ENCODE results near the gene PPIF.

Gene PPIF

GRCh38 chr10:79347894-79348639 is 798 bp downstream of the PPIF start:
- H3K9ac ChIP-seq = peak overlapping the region; percentile 98
- peaks cover 45% of the 10 kb centered on the region for H3K36me3 ChIP-seq
- TF ChIP-seq Cebpa-rat (IDR thresholded peaks at IDR 0.05) = peak; percentile 85
- no peaks in the 10 kb centered on the region for H3K27me3 ChIP-seq
- H3K4me3 ChIP-seq = peak overlapping the region; percentile 97
- H3K27ac ChIP-seq = peak overlapping the region; percentile 98
- no peaks in the 10 kb centered on the region for H3K9me3 ChIP-seq
- peaks cover 51% of the 10 kb centered on the region for H4K20me1 ChIP-seq
- H3K4me1 ChIP-seq = peaks cover 45% of the 10 kb centered on the region
- H3K4me2 ChIP-seq = peak overlapping the region; percentile 97

- Histone ChIP-seq H3K36me3 (peaks cover 51% of the 10 kb centered on the region), H3K27me3 (no peaks in the 10 kb centered on the region), H3K4me3 (peak overlapping the region; percentile 97), H3K9ac (peak overlapping the region; percentile 98), H3K4me1 (peaks cover 45% of the 10 kb centered on the region), H4K20me1 (peaks cover 56% of the 10 kb centered on the region), H3K9me3 (no peaks in the 10 kb centered on the region), H3K27ac (peak overlapping the region; percentile 98), H3K4me2 (peak overlapping the region; percentile 97)
- no peak for TF ChIP-seq Cebpa-rat (IDR thresholded peaks at IDR 0.05)
Observed at GRCh38 chr10:79348640-79348988, 1.3 kb downstream of the PPIF start.

- 0 out of 2 replicates have a peak overlapping the region, but pooled peaks have one; percentile 22 for H3K27ac ChIP-seq
- peak overlapping the region; percentile 97 for H3K4me2 ChIP-seq
- peak overlapping the region; percentile 98 for H3K9ac ChIP-seq
- peaks cover 45% of the 10 kb centered on the region for H3K4me1 ChIP-seq
- H3K36me3 ChIP-seq = peaks cover 55% of the 10 kb centered on the region
- H3K4me3 ChIP-seq = peak overlapping the region; percentile 97
- H3K9me3 ChIP-seq = no peaks in the 10 kb centered on the region
- peaks cover 61% of the 10 kb centered on the region for H4K20me1 ChIP-seq
- TF ChIP-seq Cebpa-rat (IDR thresholded peaks at IDR 0.05) = no peak
- no peaks in the 10 kb centered on the region for H3K27me3 ChIP-seq
Observed at GRCh38 chr10:79349072-79349491, 1.8 kb downstream of the PPIF start.

DNA sequence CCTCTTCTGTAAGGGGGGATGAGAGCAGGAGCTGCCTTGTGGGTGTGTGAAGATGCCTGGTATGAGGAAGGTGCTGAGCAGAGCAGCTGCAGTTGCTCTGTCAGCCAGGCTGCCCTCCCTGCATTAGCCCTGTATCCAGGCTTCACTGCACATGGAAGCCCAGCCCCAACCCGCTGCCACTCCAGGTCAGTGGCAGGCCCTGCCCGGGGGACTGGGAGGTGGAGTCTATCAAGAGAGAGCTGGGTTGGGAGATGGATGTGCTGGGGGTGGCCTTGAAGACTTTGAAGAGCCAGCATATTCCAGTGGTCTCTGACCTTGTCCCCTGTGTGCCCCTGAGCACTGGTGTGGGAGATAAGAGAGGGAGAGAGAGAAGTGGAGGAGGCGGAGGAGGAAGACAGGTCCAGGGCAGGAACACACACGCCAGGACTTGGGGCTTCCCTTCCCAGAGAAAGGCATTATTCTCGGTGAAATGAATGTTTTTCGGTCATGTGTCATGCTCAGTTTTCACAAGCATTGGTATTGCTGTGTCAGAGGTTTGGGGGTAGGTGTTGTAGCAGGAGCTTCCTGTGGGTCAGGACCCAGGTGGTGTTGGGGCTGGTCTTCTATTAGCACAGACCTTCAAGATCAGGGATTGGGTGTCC is 2.6 kb downstream of the PPIF start:
- H3K27ac ChIP-seq = no peak overlapping the region
- H4K20me1 ChIP-seq = peaks cover 69% of the 10 kb centered on the region
- peak overlapping the region; percentile 97 for H3K4me2 ChIP-seq
- H3K9me3 ChIP-seq = no peaks in the 10 kb centered on the region
- 0 out of 2 replicates have a peak overlapping the region, but pooled peaks have one; percentile 97 for H3K4me3 ChIP-seq
- H3K4me1 ChIP-seq = peaks cover 42% of the 10 kb centered on the region
- peaks cover 63% of the 10 kb centered on the region for H3K36me3 ChIP-seq
- no peak for TF ChIP-seq Cebpa-rat (IDR thresholded peaks at IDR 0.05)
- no peaks in the 10 kb centered on the region for H3K27me3 ChIP-seq
- H3K9ac ChIP-seq = peak overlapping the region; percentile 98; the same call in 1 of the 2 replicates

DNA sequence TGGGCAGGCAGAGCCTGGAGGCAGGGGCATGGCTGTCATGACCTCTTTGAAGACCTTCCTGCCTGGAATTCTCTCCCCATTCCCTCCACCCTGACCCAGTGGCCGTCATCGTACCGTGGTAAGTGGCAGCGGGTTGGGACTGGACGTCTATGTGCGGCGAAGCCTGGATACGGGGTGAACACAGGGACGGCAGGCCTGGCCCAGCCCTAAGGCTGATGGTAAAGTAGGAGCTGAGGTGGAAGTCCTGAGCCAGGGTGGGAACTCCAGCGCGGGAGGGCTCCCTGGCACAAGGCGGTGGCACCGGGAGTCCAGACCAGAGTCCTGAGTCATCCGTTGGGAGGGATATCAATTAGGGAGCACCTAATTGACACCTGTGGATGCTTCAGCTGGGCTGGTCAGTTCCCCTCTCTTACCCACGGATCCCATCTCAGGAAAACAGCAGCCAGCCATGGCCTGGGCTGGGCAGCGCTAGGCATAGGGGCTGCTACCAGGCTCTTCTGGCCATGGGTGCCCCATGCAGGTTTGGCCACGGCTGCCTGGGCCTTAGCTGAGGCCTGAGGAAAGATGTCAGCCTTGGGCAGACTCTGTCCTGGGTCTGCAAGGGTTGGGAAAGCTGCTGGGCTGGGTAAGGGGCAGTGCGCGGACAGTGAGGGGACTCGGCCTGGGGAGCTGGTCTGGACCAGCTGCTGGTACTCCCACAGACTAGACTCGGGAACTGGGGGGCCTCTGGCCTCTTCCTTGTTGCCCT is 3.3 kb downstream of the PPIF start:
- H3K4me2 ChIP-seq = no peak overlapping the region
- no peak overlapping the region for H3K4me3 ChIP-seq
- no peak overlapping the region for H3K9ac ChIP-seq
- peaks cover 76% of the 10 kb centered on the region for H4K20me1 ChIP-seq
- H3K27me3 ChIP-seq = no peaks in the 10 kb centered on the region
- no peak for TF ChIP-seq Cebpa-rat (IDR thresholded peaks at IDR 0.05)
- H3K36me3 ChIP-seq = peaks cover 70% of the 10 kb centered on the region
- no peaks in the 10 kb centered on the region for H3K9me3 ChIP-seq
- H3K4me1 ChIP-seq = peaks cover 42% of the 10 kb centered on the region
- no peak overlapping the region for H3K27ac ChIP-seq

GRCh38 chr10:79351332-79351731 is 4.1 kb downstream of the PPIF start:
- no peak overlapping the region for H3K27ac ChIP-seq
- peaks cover 78% of the 10 kb centered on the region for H3K36me3 ChIP-seq
- H3K4me2 ChIP-seq = no peak overlapping the region
- no peak for TF ChIP-seq Cebpa-rat (IDR thresholded peaks at IDR 0.05)
- no peaks in the 10 kb centered on the region for H3K9me3 ChIP-seq
- H3K27me3 ChIP-seq = no peaks in the 10 kb centered on the region
- H4K20me1 ChIP-seq = peaks cover 83% of the 10 kb centered on the region
- no peak overlapping the region for H3K4me3 ChIP-seq
- peaks cover 43% of the 10 kb centered on the region for H3K4me1 ChIP-seq
- no peak overlapping the region for H3K9ac ChIP-seq

GRCh38 chr10:79352035-79352877 is 5.0 kb downstream of the PPIF start:
- H4K20me1 ChIP-seq = peaks cover 86% of the 10 kb centered on the region

DNA sequence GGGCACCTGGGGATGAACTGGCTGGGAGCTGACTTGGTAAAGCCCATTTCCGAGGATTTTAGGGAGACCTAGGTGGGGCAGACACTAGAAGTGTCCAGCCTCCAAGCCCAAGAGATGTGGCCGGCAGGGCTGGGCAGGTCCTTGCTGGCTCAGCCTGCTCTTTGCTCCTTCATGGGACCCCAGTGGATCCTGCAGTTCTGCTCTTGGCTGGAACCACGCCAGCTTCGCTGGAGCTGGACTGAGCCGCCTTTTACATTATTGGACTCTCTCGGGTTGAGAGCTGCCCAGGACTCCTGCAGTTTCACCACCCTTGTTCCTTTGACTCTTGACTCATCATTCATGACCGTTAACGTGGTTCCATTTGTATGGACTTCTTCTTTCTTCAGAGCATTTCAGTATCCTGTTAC is 5.7 kb downstream of the PPIF start:
- peaks cover 93% of the 10 kb centered on the region for H3K36me3 ChIP-seq
- H3K4me2 ChIP-seq = no peak overlapping the region
- TF ChIP-seq Cebpa-rat (IDR thresholded peaks at IDR 0.05) = no peak
- H3K9ac ChIP-seq = no peak overlapping the region
- H4K20me1 ChIP-seq = peaks cover 86% of the 10 kb centered on the region
- H3K27me3 ChIP-seq = no peaks in the 10 kb centered on the region
- H3K4me3 ChIP-seq = no peak overlapping the region
- H3K27ac ChIP-seq = no peak overlapping the region
- H3K4me1 ChIP-seq = peaks cover 35% of the 10 kb centered on the region
- H3K9me3 ChIP-seq = peaks cover 6% of the 10 kb centered on the region; the same call in 1 of the 2 replicates

More at GRCh38 chr10:79352035-79352877, 5.0 kb downstream of the PPIF start:
- Histone ChIP-seq H3K27me3 (no peaks in the 10 kb centered on the region), H3K9me3 (peaks cover 4% of the 10 kb centered on the region; the same call in 1 of the 2 replicates), H3K4me2 (no peak overlapping the region), H3K27ac (no peak overlapping the region), H3K4me1 (peaks cover 35% of the 10 kb centered on the region), H3K9ac (no peak overlapping the region), H3K4me3 (no peak overlapping the region), H3K36me3 (peaks cover 87% of the 10 kb centered on the region)
- TF ChIP-seq Cebpa-rat (IDR thresholded peaks at IDR 0.05) = no peak

- no peak overlapping the region for H3K27ac ChIP-seq
- H3K4me3 ChIP-seq = no peak overlapping the region
- H4K20me1 ChIP-seq = peaks cover 79% of the 10 kb centered on the region
- peaks cover 92% of the 10 kb centered on the region for H3K36me3 ChIP-seq
- H3K4me2 ChIP-seq = no peak overlapping the region
- no peak for TF ChIP-seq Cebpa-rat (IDR thresholded peaks at IDR 0.05)
- H3K27me3 ChIP-seq = no peaks in the 10 kb centered on the region
- no peak overlapping the region for H3K9ac ChIP-seq
- H3K4me1 ChIP-seq = peaks cover 27% of the 10 kb centered on the region
- peaks cover 6% of the 10 kb centered on the region; the same call in 1 of the 2 replicates for H3K9me3 ChIP-seq
Observed at GRCh38 chr10:79353726-79354125, 6.5 kb downstream of the PPIF start.

Data from BLaER1 (cell line).